Tibial artery (tissue), 4 donors: ENCODE measurements around the gene ZNF576.
"Not testable (repeated sequence)": the region's sequence is repeated elsewhere in the genome, so short reads cannot be mapped to it uniquely, and the experiment has no call there.

ENCODE experiments used
- DNase-seq, 2 donors: peaks; one replicate each; pipeline ENCODE4 v3.0.0-alpha.2; 2019
- H3K27ac ChIP-seq, 2 donors: fragments of 200-600 bp; sonication (generic) in 1 of 2; 1 replicate in 1 of 2; 2 replicates in 1 of 2; pipeline ENCODE4 v1.5.1; 2018 to 2019; ENCODE audit warnings: mild to moderate bottlenecking in 1 of 2
- H3K27me3 ChIP-seq, 2 donors: fragments of 200-600 bp; sonication (generic) in 1 of 2; one replicate each; pipeline versions ENCODE4 v1.5.1 to v1.6.0; 2016 to 2019
- H3K36me3 ChIP-seq, 3 donors: fragments of 200-600 bp; sonication (generic) in 2 of 3; one replicate each; pipeline ENCODE4 v1.5.1; 2016 to 2019; ENCODE audit warnings: mild to moderate bottlenecking in 2 of 3
- H3K4me1 ChIP-seq, 4 donors: fragments of 200-600 bp; sonication (generic) in 2 of 4; 1 replicate in 3 of 4; 2 replicates in 1 of 4; pipeline ENCODE4 v1.5.1; 2016 to 2019
- H3K4me3 ChIP-seq, 2 donors: fragments of 200-600 bp; sonication (generic) in 1 of 2; 1 replicate in 1 of 2; 2 replicates in 1 of 2; pipeline ENCODE4 v1.5.1; 2018 to 2019; ENCODE audit warnings: mild to moderate bottlenecking in 2 of 2
- H3K9me3 ChIP-seq, 3 donors: fragments of 200-600 bp; sonication (generic) in 1 of 3; one replicate each; pipeline ENCODE4 v1.5.1; 2016 to 2019
- intact Hi-C: fragments of 100-400 bp; cut with DNase I; formaldehyde crosslinking; loops from one replicate; pipeline ENCODE4 v1.15.0; 2023; ENCODE audit warnings: low total_unique reads
- TF ChIP-seq, protein P1 (sequence below), 2 experiments: fragments of 200-600 bp in 1 of 2; fragments of 450-650 bp in 1 of 2; IDR thresholded peaks; one replicate each; pipeline ENCODE4 v1.5.1; 2017 to 2019; ENCODE audit warnings: antibody characterized with exemption in 2 of 2, mild to moderate bottlenecking in 1 of 2, moderate library complexity in 1 of 2

ZNF576 gene

GRCh38 chr19:43598445-43599240 is 2.2 kb downstream of the ZNF576 start:
- Histone ChIP-seq H3K27ac (no peak overlapping the region), H3K27me3 (no peaks in the 10 kb centered on the region), H3K36me3 (peaks cover 8 to 40% (median 31%) of the 10 kb centered on the region in 3 donors), H3K4me1 (peaks cover 0 to 42% (median 33%) of the 10 kb centered on the region in 4 donors), H3K9me3 (no peaks in the 10 kb centered on the region), H3K4me3 (no peak overlapping the region)
- DNase-seq, result no peak
- TF ChIP-seq, protein P1, sequence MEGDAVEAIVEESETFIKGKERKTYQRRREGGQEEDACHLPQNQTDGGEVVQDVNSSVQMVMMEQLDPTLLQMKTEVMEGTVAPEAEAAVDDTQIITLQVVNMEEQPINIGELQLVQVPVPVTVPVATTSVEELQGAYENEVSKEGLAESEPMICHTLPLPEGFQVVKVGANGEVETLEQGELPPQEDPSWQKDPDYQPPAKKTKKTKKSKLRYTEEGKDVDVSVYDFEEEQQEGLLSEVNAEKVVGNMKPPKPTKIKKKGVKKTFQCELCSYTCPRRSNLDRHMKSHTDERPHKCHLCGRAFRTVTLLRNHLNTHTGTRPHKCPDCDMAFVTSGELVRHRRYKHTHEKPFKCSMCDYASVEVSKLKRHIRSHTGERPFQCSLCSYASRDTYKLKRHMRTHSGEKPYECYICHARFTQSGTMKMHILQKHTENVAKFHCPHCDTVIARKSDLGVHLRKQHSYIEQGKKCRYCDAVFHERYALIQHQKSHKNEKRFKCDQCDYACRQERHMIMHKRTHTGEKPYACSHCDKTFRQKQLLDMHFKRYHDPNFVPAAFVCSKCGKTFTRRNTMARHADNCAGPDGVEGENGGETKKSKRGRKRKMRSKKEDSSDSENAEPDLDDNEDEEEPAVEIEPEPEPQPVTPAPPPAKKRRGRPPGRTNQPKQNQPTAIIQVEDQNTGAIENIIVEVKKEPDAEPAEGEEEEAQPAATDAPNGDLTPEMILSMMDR (IDR thresholded peaks at IDR 0.05), result no peak
- intact Hi-C loops, result loop anchor here (5.0 kb wide), 1 partner anchor 71 kb away; the partner anchor contains the start of gene ETHE1

DNA sequence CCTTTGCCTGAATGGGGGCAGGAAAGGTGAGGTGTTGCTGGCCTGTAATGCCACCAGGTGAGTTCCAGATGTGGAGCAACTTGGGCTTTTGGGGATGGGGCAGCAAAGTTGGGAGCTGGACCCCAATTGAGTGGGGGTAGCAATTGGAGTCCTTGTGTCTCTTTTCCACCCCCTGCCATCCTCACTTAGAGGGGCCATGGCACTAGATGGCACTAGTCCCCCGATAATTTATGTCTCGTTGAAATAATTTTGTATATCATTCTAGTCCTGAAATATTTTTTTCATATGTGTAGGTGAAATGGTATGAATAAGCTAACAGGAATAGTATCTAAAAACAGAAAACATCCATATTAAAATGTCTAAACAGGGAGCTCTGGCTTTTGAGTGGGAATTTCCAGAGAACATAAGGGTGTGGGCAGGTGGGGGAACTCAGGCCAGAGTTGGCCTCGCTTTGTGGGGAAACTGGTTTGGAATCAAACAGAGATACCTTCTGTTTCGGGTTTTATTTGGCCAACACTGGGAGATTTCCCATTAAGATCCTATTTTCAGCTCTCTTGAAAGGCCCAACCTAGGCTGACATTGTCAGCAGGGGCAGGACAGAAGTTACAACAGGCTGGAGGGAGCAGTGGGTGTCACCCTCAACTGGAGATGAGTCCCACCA is 3.4 kb downstream of the ZNF576 start:
- TF ChIP-seq, protein P1 (IDR thresholded peaks at IDR 0.05), result no peak
- Histone ChIP-seq H3K27ac (no peak overlapping the region), H3K4me3 (no peak overlapping the region), H3K9me3 (no peaks in the 10 kb centered on the region), H3K36me3 (peaks cover 8 to 29% (median 28%) of the 10 kb centered on the region in 3 donors), H3K4me1 (peaks cover 0 to 31% (median 22%) of the 10 kb centered on the region in 4 donors), H3K27me3 (no peaks in the 10 kb centered on the region)
- DNase-seq, result no peak
- intact Hi-C loops, result loop anchor here (5.0 kb wide), 1 partner anchor 72 kb away; the partner anchor contains the start of gene ETHE1

- intact Hi-C loops, H3K9me3 ChIP-seq, H3K27ac ChIP-seq, DNase-seq, H3K27me3 ChIP-seq, H3K4me3 ChIP-seq: not testable (repeated sequence)
- Histone ChIP-seq H3K36me3 (peaks cover 8 to 29% (median 28%) of the 10 kb centered on the region in 3 donors), H3K4me1 (peaks cover 0 to 26% (median 16%) of the 10 kb centered on the region in 4 donors)
Measured at GRCh38 chr19:43600326-43600725, 3.9 kb downstream of the ZNF576 start.

DNA sequence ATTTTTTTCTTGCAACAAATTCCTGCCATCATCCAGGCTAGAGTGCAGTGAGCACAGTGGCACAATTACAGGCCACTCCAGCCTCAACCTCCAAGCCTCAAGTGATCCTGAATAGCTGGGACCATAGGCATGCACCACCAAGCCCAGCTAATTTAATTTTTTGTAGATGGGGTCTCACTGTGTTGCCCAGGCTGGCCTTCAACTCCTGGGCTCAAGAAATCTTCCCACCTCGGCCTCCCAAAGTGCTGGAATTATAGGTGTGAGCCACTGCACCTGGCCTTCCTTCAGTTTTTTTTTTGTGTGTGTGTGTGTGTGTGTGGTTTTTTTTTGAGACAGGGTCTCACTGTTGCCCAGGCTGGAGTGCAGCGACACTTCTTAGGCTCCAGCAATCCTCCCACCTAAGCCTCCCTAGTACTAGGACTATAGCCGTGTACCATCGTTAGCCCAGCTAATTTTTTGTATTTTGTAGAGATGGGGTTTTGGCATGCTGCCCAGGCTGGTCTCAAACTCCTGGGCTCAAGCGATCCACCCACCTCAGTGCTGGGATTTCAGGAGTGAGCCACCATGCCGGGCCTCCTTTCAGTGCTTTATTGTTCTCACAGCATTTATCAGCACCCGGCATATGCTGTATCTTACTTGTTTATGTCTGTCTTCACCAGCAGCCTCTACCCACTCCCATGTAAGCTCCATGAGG is 9.6 kb downstream of the ZNF576 start:
- no peaks in the 10 kb centered on the region for H3K9me3 ChIP-seq
- H3K36me3 ChIP-seq, result peaks cover 12 to 19% (median 17%) of the 10 kb centered on the region in 3 donors
- H3K27ac ChIP-seq, result no peak overlapping the region
- no peak overlapping the region for H3K4me3 ChIP-seq
- no peak for DNase-seq
- TF ChIP-seq, protein P1 (IDR thresholded peaks at IDR 0.05), result no peak
- H3K4me1 ChIP-seq, result no peaks in the 10 kb centered on the region
- no peaks in the 10 kb centered on the region for H3K27me3 ChIP-seq
- intact Hi-C loops, result no loop called here

DNA sequence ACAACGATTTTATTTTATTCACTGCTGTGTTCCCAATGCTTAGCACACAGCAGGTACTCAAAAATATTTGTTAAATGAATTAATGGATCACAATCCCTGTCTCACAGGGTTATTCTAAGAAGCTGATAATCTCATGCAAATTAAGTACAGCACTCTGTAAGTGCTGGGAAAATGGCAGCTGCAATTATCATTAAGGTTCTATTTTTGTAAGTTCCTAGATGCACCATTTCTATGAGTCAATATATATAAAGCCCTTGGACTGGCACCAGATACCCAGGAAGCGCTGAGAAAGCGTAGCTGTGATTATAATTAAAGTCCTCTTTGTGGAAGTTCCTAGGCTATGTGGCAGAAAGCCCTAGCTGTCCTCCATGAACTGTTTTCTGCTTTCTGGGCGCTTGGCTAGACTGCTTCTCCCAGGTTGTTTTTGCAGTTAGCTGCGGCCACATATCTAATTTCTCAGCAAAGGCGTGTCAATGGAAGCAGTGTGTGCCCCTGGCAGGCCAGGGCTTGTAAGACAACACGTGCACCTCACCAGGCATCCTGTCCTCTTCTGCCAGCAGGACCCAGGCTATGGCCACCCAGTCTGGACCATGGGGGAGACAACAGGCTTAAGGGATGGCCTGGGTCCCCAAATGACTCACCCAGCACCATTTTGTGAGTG is 10.3 kb downstream of the ZNF576 start:
- Histone ChIP-seq H3K36me3 (peaks cover 12 to 24% (median 18%) of the 10 kb centered on the region in 3 donors), H3K9me3 (no peaks in the 10 kb centered on the region), H3K4me3 (no peak overlapping the region), H3K27ac (no peak overlapping the region), H3K4me1 (no peaks in the 10 kb centered on the region), H3K27me3 (no peaks in the 10 kb centered on the region)
- DNase-seq, result no peak
- intact Hi-C loops, result no loop called here
- TF ChIP-seq, protein P1 (IDR thresholded peaks at IDR 0.05), result no peak
